Measurements from ENCODE around the gene CNOT2. TPM values are rescaled to one million over a fixed set of nuclear protein-coding genes. Genes with fewer than 3 reads are reported as not detected.

Gene CNOT2, protein sequence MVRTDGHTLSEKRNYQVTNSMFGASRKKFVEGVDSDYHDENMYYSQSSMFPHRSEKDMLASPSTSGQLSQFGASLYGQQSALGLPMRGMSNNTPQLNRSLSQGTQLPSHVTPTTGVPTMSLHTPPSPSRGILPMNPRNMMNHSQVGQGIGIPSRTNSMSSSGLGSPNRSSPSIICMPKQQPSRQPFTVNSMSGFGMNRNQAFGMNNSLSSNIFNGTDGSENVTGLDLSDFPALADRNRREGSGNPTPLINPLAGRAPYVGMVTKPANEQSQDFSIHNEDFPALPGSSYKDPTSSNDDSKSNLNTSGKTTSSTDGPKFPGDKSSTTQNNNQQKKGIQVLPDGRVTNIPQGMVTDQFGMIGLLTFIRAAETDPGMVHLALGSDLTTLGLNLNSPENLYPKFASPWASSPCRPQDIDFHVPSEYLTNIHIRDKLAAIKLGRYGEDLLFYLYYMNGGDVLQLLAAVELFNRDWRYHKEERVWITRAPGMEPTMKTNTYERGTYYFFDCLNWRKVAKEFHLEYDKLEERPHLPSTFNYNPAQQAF
- 100 to 1,000 TPM in 1 of 4 donors, 10 to 100 TPM in 3; 64.1 to 107 (median 71.6) TPM for total RNA-seq

DNA sequence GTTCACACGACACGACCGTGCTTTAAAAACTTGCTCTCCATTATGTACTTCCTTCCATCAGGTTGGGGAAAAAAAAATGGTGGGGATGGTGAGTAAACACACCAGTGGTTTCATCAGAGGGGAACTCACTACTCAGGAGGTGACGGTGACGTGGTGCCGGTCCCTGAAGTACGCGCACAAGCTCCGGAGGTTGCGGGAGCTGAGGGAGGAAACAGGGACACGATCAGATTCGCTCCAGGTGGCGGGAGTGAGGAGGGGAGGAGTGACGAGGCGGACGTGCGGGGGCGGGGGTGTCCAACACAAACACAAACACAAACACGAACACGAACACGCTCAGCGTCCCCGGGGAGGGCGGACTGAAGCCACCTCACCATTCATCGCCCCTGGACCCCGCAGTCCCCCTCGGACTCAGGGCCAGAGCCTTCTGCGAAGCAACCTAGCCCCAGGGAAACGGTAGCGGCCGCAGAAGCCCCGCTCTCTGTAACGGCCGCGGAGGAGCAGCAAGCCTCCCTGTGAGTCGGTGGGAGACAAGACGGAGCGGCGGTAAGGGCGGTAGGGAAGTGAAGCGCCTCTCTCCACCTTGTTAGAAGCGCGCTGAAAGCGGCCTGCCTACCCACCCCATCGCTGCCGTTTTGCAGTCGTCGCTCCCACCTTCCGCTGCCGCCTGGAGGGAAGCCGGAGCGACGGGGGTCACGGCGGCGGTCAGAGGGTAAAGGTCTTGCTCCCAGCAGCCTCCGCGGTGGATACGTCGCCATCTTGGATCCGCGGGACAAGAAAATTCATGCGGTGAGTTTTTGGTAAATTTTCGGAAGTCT, at the start of gene CNOT2:
TSS of gene CNOT2 (plus strand) at position 739 of the 815 bp plus-strand sequence. CDS start 34,794 bp downstream, outside the sequence.
- Histone ChIP-seq H3K36me3 (peaks cover 0 to 29% of the 10 kb centered on the region in 2 donors), H3K27ac (peak within 1 kb of the TSS; percentile 92 to 99 (median 98)), H3K27me3 (no peaks in the 10 kb centered on the region), H3K9me3 (no peaks in the 10 kb centered on the region), H3K4me1 (peaks cover 38 to 42% of the 10 kb centered on the region in 2 donors), H3K4me3 (peak within 1 kb of the TSS; percentile 70 to 95 (median 82))
- intact Hi-C loops (cut with DNase I; ENCODE audit: low total_unique reads) = loop anchor here (5.0 to 10.0 kb wide), 4 partner anchors 72 to 1602 kb away; partner anchors contain the start of genes KCNMB4 and RAB3IP
- no peak for TF ChIP-seq CTCF (IDR thresholded peaks at IDR 0.05 in 4 of 5, conservative IDR thresholded peaks at IDR 0.05 in 1 of 5)
- peak; percentile 65 to 80 for TF ChIP-seq POLR2A (IDR thresholded peaks at IDR 0.05)
- in situ Hi-C loops (cut with MboI; ENCODE audit: low sequenced_read_pairs in 4 of 4) = no loop called here
- DNase-seq (peak; percentile 85 to 90), ATAC-seq (peak; percentile 94)

DNA sequence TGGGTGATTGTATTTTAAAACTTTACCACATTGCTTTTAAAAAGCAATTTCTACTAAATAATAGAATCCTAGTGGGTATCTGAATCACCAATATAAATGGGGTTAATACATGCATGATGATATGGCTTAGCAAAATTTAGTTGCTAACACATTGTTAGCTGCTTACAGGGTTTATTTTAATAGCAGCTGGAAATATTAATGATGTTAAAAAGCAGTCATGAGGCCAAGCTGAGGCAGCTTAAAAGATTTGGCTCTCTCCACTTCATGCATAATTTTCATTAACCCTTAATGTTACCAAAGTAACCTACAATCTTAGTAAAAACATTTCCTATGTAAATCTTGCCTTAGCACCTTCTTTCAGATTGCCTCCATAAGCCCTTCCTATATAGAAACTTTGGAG, 49.2 kb upstream of the CNOT2 start:
- TF ChIP-seq POLR2A (IDR thresholded peaks at IDR 0.05) = no peak
- TF ChIP-seq CTCF (IDR thresholded peaks at IDR 0.05 in 4 of 5, conservative IDR thresholded peaks at IDR 0.05 in 1 of 5) = no peak
- DNase-seq = no peak
- Histone ChIP-seq H3K27ac (no peak overlapping the region), H3K27me3 (no peaks in the 10 kb centered on the region), H3K4me3 (no peak overlapping the region), H3K4me1 (peaks cover 0 to 4% of the 10 kb centered on the region in 2 donors), H3K36me3 (no peaks in the 10 kb centered on the region), H3K9me3 (no peaks in the 10 kb centered on the region)
- no peak for ATAC-seq
- intact Hi-C loops (cut with DNase I; ENCODE audit: low total_unique reads) = no loop called here
- in situ Hi-C loops (cut with MboI; ENCODE audit: low sequenced_read_pairs in 4 of 4) = no loop called here

DNA sequence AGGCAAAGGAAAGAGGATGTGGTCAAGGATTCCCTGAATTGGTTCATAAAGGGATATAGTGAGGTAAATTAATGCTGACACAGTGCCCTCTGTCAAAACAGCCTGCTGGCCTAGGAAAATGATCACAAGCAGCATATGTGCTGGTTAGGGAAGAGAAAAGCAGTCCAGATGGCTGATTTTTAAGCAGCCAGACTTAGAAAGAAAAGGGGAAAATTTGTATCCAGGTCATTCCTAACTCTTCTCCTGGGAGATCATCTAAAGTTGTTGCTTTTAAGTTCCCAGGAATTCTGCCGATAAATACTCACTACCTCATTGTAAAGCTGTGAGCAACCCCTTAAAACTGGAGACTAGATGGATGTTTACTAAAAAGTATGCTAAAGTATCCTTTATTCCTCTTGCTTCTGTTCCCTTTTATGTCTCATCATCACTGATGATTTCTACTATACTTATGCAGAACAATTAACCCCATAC, 46.4 kb upstream of the CNOT2 start:
- intact Hi-C loops (cut with DNase I; ENCODE audit: low total_unique reads) = no loop called here
- no peak overlapping the region for H3K4me3 ChIP-seq

More for the DNA sequence above, 46.4 kb upstream of the CNOT2 start:
- Histone ChIP-seq H3K27ac (no peak overlapping the region), H3K36me3 (no peaks in the 10 kb centered on the region), H3K4me1 (peaks cover 0 to 4% of the 10 kb centered on the region in 2 donors), H3K9me3 (no peaks in the 10 kb centered on the region), H3K27me3 (no peaks in the 10 kb centered on the region)
- in situ Hi-C loops (cut with MboI; ENCODE audit: low sequenced_read_pairs in 4 of 4) = no loop called here
- DNase-seq (no peak), ATAC-seq (no peak)
- TF ChIP-seq CTCF (IDR thresholded peaks at IDR 0.05 in 4 of 5, conservative IDR thresholded peaks at IDR 0.05 in 1 of 5) = no peak
- no peak for TF ChIP-seq POLR2A (IDR thresholded peaks at IDR 0.05)

Data from gastrocnemius medialis (tissue), 4 donors.